DOHH2 (cell line): ENCODE data around the gene STEAP3.

Experiments used
- CTCF ChIP-seq: fragments of 200-600 bp; sonication (generic); IDR thresholded peaks from one replicate; pipeline ENCODE4 v1.5.1; 2014; ENCODE audit warnings: antibody characterized with exemption, mild to moderate bottlenecking, low read depth, low read length; ENCODE audit not compliant: poor library complexity, severe bottlenecking
- EZH2phosphoT487 ChIP-seq: fragments of 200-600 bp; sonication (generic); IDR thresholded peaks from 2 replicates; pipeline ENCODE4 v1.6.1; 2017; ENCODE audit warnings: borderline replicate concordance, mild to moderate bottlenecking, antibody characterized with exemption, low read length, moderate library complexity, mixed read lengths

- TF ChIP-seq CTCF: no peak
- TF ChIP-seq EZH2phosphoT487: no peak
Measured at GRCh38 chr2:119198240-119198840, 25.3 kb upstream of the STEAP3 start.
